Astrocyte (in vitro differentiated cells and primary cell): Measurements from ENCODE around the gene TRIB2. TPM values are rescaled to one million over a fixed set of nuclear protein-coding genes. Genes with fewer than 3 reads are reported as not detected.

Experiments
- DNase-seq: peaks from one replicate; pipeline ENCODE4 v3.0.0-alpha.2; 2010; ENCODE audit warnings: low read depth
- FAIRE-seq: peaks from 2 replicates; lab custom pipeline; 2011; peaks lifted over from hg19 to GRCh38; lab: Jason Lieb, UNC
- H2AFZ ChIP-seq: 2 replicates; pipeline ENCODE4 v1.6.0; 2012; ENCODE audit warnings: low read depth, low read length, inconsistent platforms
- H3K27ac ChIP-seq: 2 replicates; pipeline ENCODE4 v1.5.1; 2011; ENCODE audit warnings: low read depth, low read length, inconsistent platforms
- H3K27me3 ChIP-seq: 2 replicates; pipeline ENCODE4 v1.6.0; 2011; ENCODE audit warnings: low read length, inconsistent platforms; ENCODE audit not compliant: insufficient read depth
- H3K36me3 ChIP-seq: 2 replicates; pipeline ENCODE4 v1.5.1; 2011; ENCODE audit warnings: low read length, inconsistent platforms; ENCODE audit not compliant: insufficient read depth
- H3K4me1 ChIP-seq: 2 replicates; pipeline ENCODE4 v1.5.1; 2011; ENCODE audit warnings: low read length, inconsistent platforms; ENCODE audit not compliant: insufficient read depth
- H3K4me2 ChIP-seq: 2 replicates; pipeline ENCODE4 v1.6.0; 2012; ENCODE audit warnings: low read length, inconsistent platforms
- H3K4me3 ChIP-seq: 2 replicates; pipeline ENCODE4 v1.5.1; 2011; ENCODE audit warnings: low read depth, mild to moderate bottlenecking, low read length, inconsistent platforms; ENCODE audit not compliant: insufficient read depth
- H3K79me2 ChIP-seq: 2 replicates; pipeline ENCODE4 v1.6.0; 2012; ENCODE audit warnings: mild to moderate bottlenecking, low read length, inconsistent platforms; ENCODE audit not compliant: insufficient read depth
- H3K9ac ChIP-seq: 2 replicates; pipeline ENCODE4 v1.6.0; 2012; ENCODE audit warnings: mild to moderate bottlenecking, low read length, inconsistent platforms
- H3K9me3 ChIP-seq: 2 replicates; pipeline ENCODE4 v1.5.1; 2012; ENCODE audit warnings: low read depth, mild to moderate bottlenecking, low read length, inconsistent platforms; ENCODE audit not compliant: insufficient read depth
- H4K20me1 ChIP-seq: 2 replicates; pipeline ENCODE4 v1.6.0; 2012; ENCODE audit warnings: low read length, inconsistent platforms; ENCODE audit not compliant: insufficient read depth
- H3K27ac Mint-ChIP-seq: one replicate; pipeline ENCODE4 v1.8.0; 2021; ENCODE audit warnings: mild to moderate bottlenecking, mixed read lengths; ENCODE audit not compliant: unreplicated experiment
- H3K27me3 Mint-ChIP-seq: one replicate; pipeline ENCODE4 v1.8.0; 2021; ENCODE audit warnings: low read depth, mixed read lengths; ENCODE audit not compliant: unreplicated experiment
- H3K36me3 Mint-ChIP-seq: one replicate; pipeline ENCODE4 v1.8.0; 2021; ENCODE audit warnings: low read depth, mixed read lengths; ENCODE audit not compliant: unreplicated experiment
- H3K4me1 Mint-ChIP-seq: one replicate; pipeline ENCODE4 v1.8.0; 2021; ENCODE audit warnings: low read depth, mixed read lengths; ENCODE audit not compliant: unreplicated experiment
- H3K4me3 Mint-ChIP-seq: one replicate; pipeline ENCODE4 v1.8.0; 2021; ENCODE audit warnings: mild to moderate bottlenecking, moderate library complexity, mixed read lengths; ENCODE audit not compliant: unreplicated experiment
- H3K9me3 Mint-ChIP-seq: one replicate; pipeline ENCODE4 v1.8.0; 2021; ENCODE audit warnings: mild to moderate bottlenecking, mixed read lengths; ENCODE audit not compliant: unreplicated experiment
- CTCF ChIP-seq: IDR thresholded peaks from 2 replicates; pipeline ENCODE4 v1.5.1; 2011; ENCODE audit warnings: low read depth, mild to moderate bottlenecking, inconsistent platforms, low read length, moderate library complexity; ENCODE audit not compliant: insufficient read depth
- EZH2 ChIP-seq: IDR thresholded peaks from 2 replicates; pipeline ENCODE4 v1.6.1; 2012; ENCODE audit warnings: mild to moderate bottlenecking, low read length, inconsistent platforms; ENCODE audit not compliant: insufficient read depth
- total RNA-seq: library from RNA; stranded (reverse); gene quantifications from 2 replicates; pipeline ENCODE4 v1.2.1, GENCODE V29; 2021

The TRIB2 gene
- total RNA-seq, 1 donor from 2014 or later: 22.6 TPM

GRCh38 chr2:12721566-12722446, 5.1 kb downstream of the TRIB2 start:
- Mint-ChIP-seq H3K27ac (peak overlapping the region; percentile 2), H3K36me3 (peaks cover 13% of the 10 kb centered on the region), H3K9me3 (no peaks in the 10 kb centered on the region), H3K4me3 (peak overlapping the region; percentile 50), H3K27me3 (no peaks in the 10 kb centered on the region), H3K4me1 (peaks cover 35% of the 10 kb centered on the region)
- Histone ChIP-seq H3K9ac (peak overlapping the region; percentile 93), H3K79me2 (peaks cover 94% of the 10 kb centered on the region), H3K27ac (peak overlapping the region; percentile 68), H3K4me2 (peak overlapping the region; percentile 92), H3K27me3 (no peaks in the 10 kb centered on the region), H3K36me3 (peaks cover 22% of the 10 kb centered on the region), H4K20me1 (peaks cover 29% of the 10 kb centered on the region), H3K9me3 (no peaks in the 10 kb centered on the region), H3K4me1 (peaks cover 50% of the 10 kb centered on the region), H2AFZ (no peak overlapping the region), H3K4me3 (peak overlapping the region; percentile 83)
- FAIRE-seq (peak; percentile 67), DNase-seq (peak; percentile 99)
- TF ChIP-seq EZH2: no peak
- TF ChIP-seq CTCF: no peak

GRCh38 chr2:12722447-12723316, 5.9 kb downstream of the TRIB2 start:
- H3K4me1 Mint-ChIP-seq: peaks cover 40% of the 10 kb centered on the region
- Histone ChIP-seq H4K20me1 (peaks cover 37% of the 10 kb centered on the region), H3K4me2 (peak overlapping the region; percentile 92), H3K9me3 (no peaks in the 10 kb centered on the region), H3K27me3 (no peaks in the 10 kb centered on the region), H2AFZ (no peak overlapping the region), H3K27ac (peak overlapping the region; percentile 68), H3K36me3 (peaks cover 26% of the 10 kb centered on the region), H3K4me3 (peak overlapping the region; percentile 83), H3K9ac (peak overlapping the region; percentile 93), H3K79me2 (peaks cover 95% of the 10 kb centered on the region), H3K4me1 (peaks cover 58% of the 10 kb centered on the region)
- FAIRE-seq: no peak
- H3K27ac Mint-ChIP-seq: no peak overlapping the region
- H3K27me3 Mint-ChIP-seq: no peaks in the 10 kb centered on the region
- DNase-seq: no peak
- H3K36me3 Mint-ChIP-seq: peaks cover 22% of the 10 kb centered on the region
- peak overlapping the region; percentile 50 for H3K4me3 Mint-ChIP-seq
- no peaks in the 10 kb centered on the region for H3K9me3 Mint-ChIP-seq
- TF ChIP-seq EZH2: no peak
- peak; percentile 12 for TF ChIP-seq CTCF
